Stimulated activated CD4-positive, alpha-beta T cell treated with anti-CD3 and anti-CD28 coated beads, Interleukin-12 subunit alpha, Interleukin-12 subunit beta, amount 100 ng/mL, for 4 hours (primary cell): ENCODE data around the gene ELAVL1.
A peak's percentile ranks its signal among the peaks of the same experiment; 100 is the strongest.
"Not testable (repeated sequence)": the region's sequence is repeated elsewhere in the genome, so short reads cannot be mapped to it uniquely, and the experiment has no call there.

Experiments
- DNase-seq: peaks from one replicate; pipeline ENCODE4 v3.0.0-alpha.2; 2020

The ELAVL1 gene

DNA sequence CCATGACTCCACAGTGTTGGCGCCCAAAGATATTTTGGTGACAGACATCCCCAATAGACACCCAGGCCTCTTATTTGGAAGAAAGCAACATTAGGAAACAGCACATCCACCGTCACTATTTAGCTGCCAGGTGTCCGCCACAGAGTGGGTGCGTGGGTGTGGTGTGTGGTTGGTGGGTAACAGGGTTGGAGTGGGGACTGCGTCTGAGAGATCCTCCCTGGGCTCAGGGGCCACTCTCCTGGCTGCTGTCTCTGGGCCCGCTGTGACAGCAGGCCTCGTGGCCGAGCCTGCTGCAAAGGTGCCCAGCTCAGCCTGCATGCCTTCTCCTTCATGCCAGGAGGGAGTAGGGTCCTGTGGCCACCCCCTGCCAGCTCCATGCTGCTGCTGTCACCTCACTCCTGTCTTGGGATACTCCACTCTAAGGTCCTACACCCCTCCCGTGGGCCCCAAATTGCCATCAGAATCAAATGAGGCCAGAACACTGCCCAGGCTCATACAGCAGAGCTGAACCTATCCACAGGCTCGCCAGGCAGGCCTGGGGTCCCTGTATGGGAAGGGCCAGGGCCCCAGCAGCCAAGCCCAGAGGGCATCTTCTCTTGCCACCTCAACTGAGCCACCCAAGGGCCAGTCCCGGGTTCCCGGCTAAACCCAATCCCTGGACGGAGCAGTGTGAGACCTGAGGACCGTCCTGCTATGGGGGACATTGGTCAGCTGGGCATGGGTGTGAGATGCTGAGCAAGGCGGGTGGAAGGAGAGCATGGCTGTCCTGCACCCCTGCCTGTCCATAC, 37.2 kb downstream of the ELAVL1 start:
- DNase-seq = no peak

DNA sequence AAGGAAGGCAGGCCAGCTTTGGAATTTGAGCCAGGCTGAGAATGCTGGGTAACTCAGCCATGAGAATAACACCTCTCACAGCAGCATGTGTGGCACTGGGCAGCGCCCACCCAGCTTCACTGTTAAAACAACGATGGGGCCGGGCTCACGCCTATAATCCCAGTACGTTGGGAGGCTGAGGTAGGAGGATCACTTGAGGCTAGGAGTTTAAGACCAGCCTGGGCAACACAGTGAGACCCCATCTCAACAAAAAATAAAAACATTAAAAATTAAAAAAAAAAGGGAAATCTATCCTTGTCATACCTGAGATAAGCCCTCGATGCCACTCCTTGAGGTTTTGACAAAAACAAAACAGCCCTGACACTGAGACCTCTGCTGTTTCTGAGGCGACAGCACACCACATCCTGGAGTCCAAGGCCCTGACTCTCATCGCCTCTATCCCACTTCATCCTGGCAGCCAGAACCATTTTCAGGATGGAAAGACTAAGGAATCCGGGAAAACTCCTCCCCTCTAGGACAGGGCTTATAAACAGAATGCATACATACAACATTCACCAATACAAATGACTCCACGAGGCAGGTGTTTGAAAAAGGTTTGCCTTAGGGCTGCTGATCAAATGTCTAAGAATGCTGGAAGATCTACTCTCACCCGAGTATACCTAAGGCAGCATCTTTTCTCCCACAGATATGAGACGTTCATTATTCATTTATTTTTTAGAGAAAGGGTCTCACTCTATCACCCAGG, 39.3 kb downstream of the ELAVL1 start:
- no peak for DNase-seq

DNA sequence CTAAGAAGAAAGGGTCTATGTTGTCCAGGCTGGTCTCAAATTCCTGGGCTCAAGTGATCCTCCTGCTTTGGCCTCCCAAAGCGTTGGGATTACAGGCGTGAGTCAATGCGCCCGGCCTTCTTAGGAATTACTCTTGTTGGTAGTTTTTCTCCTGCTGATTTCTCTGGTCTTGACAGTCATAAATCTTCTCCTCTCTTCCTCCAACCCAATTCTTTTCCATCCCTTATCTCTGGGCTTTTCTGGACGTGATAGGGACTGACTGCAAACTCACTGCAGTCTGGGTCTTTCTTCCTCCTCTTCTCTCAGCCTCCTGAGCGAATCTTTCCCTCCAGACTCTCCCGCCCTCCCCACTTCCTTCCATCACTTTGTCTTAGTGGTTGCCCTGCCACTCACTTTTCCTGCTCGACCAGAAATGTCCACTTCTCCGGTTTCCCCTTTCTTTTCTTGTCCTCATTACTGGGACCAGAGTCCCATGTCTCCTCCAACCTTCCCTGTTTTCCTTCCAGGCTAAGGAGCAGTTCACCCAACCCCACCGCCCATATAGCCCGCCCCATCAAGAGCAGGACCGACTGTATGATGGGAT, 40.1 kb downstream of the ELAVL1 start:
- no peak for DNase-seq

DNA sequence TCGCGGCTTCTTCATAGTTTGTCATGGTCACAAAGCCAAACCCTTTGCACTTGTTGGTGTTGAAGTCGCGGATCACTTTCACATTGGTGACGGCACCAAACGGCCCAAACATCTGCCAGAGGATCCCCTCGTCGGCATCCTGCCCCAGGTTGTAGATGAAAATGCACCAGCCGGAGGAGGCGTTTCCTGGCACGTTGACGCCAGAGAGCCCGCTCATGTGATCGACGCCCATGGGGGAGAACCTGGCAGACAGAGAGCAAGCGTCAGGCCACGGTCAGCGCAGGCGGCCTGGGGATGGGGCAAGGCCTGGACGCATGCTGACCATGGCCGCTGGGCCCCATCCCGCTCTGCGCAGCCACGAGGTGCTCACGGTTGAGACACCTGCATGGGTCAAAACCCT, 41.9 kb downstream of the ELAVL1 start:
- no peak for DNase-seq

DNA sequence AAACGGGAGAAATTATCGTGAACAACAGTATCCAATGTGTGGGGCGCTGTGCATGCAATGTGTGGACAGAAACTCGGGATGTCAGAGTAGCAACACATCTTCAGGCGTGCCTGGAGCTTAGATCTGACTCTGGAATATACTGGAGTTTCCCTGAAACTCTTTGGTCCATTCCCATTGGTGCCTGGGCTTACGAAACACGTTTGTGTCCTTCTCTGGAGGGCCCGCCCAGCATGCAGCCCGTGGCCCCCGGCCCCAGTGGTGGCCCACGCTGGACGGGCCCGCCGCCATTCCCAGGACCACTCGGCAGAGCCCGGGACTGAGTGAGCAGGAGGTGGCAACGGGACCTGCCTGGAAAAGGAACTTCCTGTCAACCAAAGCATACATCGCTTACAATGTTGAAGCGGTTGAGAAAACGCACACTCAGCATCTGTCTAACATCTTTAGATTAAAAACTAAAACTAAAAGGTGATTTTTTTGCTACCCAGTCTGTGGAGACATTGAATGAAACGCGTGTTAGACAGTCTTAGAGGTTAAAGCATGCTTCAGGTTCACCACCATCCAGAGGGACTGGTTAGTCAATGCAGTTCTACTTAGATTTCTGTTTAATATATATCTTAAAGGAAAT, 42.7 kb downstream of the ELAVL1 start:
- no peak for DNase-seq

DNA sequence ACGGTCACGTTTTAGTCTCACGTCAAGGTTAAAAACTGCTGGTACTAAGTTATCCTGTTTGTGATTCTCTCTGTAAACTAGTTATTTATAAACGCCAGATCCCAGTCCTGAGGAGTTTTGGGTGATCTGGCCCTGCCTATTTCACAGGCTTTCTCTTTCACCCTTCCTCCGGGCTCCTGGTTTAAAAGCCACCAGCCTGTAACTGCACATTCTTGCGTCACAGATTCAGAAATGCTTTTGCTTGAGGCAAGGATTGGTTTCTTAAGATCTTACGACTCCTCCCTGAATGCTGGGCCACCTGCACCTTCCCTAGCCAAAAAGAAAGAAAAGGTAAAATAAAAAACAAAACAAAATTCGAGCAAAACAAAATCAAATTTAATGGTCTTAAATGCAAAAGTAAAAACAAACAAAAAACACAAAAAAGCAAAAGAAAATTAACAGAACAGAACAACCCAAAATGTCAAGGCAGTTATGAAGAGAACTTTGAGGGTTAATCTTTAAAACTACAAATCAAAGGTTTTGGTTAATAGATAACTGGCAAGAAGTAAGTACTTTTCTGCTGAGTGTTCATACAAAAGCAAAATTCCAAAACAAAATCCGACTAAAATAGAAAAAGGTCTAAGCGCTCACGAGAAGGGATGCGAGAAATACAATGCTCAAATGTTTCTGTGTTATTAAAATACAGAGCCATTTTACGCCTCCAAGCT, 43.4 kb downstream of the ELAVL1 start:
- DNase-seq = no peak

DNA sequence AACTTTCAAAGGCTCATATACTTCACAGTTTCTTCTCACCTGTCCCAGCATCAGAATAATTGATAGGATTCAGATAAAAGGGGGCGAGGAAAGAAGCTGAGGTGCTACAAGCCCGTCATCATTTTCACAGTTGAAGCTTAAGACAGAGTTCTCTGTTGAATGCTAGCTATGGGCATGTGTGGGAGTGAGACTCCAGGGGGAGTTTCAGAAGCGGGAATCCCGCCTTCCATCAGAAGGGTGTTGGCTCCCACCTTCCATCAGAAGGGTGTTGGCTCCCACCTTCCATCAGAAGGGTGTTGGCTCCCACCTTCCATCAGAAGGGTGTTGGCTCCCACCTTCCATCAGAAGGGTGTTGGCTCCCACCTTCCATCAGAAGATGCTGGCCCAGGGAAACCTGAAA, 44.4 kb downstream of the ELAVL1 start:
- not testable (repeated sequence) for DNase-seq

DNA sequence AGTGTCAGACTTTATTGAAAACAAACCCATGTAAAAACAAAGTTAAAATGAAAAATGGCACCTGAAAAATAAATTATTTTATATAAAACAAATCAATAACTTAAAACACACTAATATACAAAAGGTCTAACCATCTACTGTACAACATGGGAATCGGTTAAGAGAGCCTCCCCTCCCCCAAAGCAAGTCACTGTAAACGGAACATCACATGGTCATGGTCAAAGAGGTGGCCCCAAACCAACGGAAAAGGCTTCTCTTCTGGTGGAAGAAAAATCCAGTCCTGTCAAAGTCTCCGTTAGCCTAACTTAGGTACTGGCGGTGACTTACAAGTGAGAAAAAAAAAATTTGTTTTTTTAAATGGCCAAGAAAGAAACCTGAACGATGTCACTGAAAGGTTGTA, 46.2 kb downstream of the ELAVL1 start:
- DNase-seq = no peak

DNA sequence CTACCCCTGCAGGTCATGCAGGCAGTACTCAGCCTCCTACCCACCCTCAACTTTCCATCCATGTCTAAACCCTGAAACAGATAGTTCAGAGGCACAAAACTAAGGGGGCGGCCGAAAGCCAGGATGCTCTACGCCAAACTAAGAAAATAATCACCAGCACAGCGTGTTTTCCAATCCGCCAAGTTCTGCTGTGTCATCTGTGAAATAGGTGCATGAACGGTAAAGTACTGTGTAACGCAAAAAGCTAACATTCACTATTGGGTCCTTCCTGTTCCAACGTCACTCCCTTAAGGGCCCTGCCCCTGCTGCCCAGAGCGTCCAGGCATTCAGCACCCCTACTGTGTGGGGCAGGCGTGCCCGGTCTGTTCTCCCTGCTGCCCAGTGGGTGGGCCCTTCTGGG, 49.7 kb downstream of the ELAVL1 start:
- no peak for DNase-seq

DNA sequence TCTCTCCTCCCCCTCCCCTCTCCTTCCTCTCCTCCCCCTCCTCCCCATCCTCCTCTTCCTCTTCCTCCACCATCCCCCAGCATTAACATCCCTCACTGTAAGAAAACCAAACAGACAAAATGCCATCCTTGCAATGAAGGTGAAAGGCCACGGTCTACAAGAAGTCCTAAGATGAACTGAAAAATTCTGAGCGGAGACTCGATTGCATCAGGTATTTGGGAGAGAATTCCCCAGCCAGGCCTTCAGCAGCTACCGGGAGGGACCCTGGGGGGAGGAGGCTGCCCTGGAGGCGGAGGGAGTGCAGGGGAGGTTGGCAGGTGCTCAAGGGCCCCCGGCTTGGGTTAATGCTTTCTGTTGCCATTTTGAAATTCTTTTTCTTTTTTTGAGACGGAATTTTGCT, 51.9 kb downstream of the ELAVL1 start:
- DNase-seq = no peak

DNA sequence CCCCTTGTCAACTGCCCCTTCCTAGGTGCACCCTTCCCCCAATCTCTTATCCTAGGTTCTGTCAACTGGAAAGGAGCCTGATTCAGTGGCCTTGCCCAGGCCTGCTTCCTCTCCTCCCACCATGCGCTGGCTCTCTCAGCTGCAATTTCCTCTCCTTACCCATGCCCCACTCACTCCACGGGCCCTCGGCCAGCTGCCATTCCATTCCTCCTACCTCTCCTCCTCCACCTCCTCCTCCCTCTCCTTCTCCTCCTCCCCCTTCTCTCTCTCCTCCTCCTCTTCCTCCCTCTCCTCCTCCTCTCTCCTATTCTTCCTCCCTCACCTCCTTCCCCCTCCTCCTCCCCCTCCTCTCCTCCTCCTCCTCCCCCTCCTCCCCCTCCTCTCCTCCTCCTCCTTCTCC, 52.4 kb downstream of the ELAVL1 start:
- DNase-seq = no peak

DNA sequence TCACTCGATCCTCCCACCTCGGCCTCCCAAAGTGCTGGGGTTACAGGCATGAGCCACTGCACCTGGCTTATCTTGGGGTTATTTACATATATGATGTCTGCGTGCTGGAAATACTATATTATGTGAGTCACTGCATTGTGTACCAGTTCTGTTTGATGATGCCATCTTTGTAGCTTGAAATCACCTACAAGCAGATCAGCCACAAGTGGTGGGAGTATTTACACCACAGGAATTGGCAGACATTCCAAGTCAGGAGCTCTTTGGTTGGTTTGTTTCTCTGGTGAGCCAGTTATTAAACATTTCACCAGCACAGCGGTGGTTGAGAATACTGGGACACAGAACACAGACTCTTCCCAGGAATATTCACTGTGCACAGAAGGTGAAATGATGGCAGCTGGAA, 57.5 kb downstream of the ELAVL1 start:
- no peak for DNase-seq

DNA sequence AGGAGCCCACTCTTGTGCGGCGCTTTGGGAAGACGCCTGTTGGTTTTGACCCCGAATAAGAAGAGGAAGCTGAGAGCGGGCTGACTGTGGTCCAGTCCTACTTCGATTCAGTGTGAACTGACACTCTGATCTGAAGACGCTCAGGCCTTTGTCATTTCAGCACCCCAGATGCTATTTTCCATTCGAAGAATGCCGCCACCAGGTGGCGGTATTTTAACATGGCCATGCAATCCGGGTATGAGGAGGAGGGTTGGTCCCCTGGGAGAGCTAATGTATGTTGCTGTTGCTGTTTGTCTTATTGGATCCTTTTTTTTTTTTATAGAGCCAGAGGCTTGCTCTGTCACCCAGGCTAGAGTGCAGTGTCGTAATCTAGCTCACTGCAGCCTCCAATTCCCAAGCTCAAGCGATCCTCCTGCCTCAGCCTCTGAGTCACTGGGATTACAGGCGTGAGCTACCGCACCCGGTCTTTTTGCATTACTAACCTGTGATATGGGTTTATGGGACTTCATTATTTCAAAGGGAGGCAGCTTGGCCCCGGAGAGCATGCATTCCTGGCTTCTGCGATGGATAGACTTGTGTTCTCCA, 61.2 kb downstream of the ELAVL1 start:
- peak; percentile 84 for DNase-seq

DNA sequence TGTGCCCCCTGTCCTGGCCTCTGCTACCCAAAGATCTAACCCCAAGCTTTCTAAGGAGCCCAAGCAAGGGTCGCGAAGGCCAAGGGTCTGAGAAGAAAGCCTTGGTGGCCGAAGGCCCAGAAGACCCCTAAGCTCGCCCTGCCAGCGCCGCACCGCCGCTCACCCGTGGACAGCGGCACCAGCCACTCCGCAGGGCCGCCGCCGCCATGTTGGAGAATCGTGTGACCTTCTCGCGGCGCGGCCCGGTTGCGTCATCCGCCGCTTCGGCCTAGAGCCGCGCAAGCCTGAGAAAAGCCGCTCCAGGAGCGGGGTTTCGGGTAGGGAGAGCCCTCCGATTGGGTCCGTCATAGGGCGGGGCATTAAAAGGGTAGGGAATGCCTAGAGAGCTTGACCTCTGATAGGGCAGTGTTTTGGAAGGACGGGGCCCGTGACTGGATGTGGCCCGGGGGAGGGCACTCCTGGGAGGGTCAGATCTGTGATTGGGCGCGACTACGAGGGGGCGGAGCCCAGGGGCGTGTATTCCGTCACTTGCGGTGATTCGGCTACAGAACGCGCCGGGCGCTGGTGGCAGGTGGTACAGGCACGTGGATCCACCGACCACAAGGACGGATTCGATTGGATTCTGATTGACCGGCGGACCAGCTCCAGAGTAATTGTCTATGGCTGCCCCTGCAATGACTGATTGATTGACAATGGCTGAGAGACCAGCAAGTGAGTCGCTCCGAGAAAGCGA, 61.8 kb downstream of the ELAVL1 start, which contains the start of gene TIMM44:
TIMM44 (minus strand) TSS at position 223 of the 733 bp plus-strand sequence; CDS start at position 208, 15 bp downstream.
- peak; percentile 97 for DNase-seq

DNA sequence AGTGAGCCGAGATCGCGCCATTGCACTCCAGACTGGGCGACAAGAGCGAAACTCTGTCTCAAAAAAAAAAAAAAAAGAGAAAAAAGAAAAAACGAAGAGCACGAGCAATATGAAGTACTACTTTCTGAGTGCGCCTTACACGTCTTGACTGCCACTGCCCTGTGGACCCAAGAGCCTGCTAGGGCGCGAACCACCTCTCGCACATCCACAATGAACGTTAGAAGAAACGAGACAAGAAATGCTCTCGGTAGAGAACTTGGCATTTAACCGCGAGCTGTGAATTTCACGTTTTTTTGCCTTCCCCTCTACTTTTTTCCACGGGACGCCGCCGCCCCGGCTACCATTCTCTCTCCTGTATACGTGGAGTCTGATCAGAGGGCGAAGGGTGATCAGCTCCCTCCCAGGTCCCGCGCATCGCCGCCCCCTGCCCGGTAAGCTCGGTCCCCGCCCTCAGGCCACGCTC, 62.4 kb downstream of the ELAVL1 start:
- no peak for DNase-seq

DNA sequence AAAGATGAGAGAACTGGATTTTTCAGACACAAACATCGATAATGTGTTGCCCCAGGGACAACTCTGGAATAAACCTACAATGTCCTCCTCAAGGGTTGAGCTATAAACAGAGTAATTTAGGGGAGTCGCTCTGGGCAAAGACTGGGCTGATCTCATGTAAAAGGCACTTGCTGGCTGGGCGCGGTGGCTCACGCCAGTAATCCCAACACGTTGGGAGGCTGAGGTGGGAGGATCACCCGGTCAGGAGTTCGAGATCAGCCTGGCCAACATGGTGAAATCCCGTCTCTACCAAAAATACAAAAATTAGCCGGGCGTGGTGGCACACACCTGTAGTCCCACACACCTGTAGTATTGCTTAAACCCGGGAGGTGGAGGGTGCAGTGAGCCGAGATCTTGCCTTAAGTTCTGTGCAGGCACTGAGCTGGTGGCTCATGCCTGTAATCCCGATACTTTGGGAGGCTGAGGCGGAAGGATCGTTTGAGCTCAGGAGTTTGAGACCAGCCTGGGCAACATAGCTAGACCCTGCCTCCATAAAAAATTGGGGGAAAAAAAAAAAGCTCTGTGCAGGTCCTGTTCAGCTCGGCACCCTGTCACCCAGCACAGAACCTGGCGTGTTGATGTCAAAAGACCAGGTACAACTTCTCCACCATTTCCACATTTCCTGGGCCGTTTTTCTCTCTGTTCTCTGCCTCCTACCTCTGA, 63.4 kb downstream of the ELAVL1 start:
- no peak for DNase-seq

DNA sequence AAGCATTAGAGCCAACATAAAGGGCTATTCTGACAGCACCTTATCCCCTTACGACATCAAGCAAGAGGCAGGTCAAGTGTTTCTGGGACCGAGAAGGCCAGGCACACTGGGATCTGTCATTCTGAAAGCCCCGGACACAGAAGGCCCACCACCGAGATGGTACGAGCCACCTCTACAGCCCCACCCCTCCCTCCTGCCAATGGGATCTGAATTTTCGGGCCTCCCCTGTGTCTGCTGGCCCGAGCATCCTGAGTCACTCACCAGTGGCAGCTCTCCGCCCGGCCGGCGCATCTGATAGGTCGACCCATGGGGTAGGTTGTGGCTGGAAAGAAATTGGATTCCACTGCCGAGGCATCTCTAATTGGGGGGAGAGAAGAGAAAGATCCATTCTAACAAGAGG, 64.6 kb downstream of the ELAVL1 start:
- no peak for DNase-seq

DNA sequence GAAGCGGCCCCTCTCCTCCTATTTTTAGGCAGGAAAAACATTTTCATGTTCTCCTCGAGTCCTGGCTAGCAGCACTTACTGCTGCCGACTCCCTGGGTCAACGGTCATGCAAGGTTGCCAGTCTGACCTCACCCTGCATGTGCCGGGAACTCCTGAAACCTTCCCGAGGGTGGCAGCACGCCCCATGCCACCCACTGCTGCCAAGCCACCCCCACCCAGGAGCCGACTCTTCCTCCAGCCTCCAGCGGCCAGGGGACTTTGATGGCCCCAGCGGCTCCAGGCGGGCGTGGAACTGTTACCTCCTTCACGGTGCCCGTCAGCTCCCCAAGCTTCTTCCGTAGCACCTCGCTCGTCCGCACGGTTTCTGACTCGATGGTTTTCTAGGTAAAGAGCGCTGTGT, 70.7 kb downstream of the ELAVL1 start:
- no peak for DNase-seq

DNA sequence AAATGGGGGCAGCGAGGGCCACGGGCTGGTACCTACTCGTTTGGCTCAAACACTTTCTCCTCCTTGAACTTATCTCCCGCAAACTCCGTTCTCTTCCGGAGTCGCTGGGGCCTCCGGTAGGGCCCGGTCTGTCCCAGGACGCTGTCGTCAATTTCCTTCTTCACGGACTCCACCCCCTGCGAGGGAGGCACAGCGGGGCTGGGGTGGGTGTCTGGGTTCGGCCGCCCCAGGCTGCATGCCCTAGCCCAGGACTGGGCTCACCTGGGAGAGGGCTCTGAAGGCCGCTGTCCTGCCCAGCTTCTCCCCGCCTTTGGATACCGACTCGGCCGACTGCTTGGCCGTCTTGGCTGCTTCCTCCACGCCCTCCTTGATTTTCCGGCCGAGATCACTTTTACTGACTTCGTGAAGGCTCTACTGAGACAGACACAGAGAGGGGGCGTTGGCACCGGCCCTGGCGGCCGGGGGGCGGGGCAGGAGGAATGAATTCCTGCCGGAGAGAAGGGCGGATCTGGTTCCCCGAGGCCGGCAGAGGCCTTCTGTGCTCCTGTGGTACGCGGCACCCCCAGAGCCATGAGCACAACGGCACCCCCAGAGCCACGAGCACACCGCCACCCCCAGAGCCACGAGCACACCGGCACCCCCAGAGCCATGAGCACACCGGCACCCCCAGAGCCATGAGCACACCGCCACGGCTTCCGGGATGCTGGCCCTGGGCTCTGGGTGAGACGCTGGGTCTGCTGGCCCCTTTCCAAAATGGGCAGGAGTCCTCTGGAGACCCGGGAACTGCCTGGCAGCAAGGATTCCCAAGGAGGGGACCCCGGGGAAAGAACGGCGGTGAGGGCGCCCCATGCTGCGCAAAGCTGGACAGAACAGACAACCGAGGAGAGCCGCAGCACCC, 71.4 kb downstream of the ELAVL1 start:
- DNase-seq = no peak

DNA sequence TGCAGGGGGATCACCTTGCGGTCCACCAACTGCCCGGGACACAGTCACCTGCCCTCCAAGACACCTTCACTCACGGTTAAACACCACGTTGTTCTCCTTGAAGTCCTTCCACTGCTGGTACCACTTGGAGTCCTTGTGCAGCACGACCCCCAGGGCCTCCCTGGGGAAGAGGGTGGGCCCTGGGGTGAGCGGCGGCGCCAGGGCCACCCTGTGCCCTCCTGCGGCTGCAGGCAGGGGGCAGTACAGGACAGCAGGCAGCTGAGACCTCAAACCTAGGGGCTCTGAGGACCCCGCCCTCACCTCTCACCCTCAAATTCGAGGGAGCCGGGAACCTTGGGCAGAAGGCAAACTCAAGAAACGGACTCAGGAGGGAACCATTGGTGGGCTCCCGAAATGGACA, 72.0 kb downstream of the ELAVL1 start:
- DNase-seq = no peak
